Right renal pelvis (tissue), 4 donors: ENCODE results near the gene THAP10. TPM values are rescaled to one million over a fixed set of nuclear protein-coding genes. Genes with fewer than 3 reads are reported as not detected.

Source experiments
- DNase-seq, 4 donors: peaks; one replicate each; pipeline ENCODE4 v3.0.0-alpha.2; 2013; ENCODE audit warnings: low read depth in 4 of 4, low spot score in 3 of 4, missing footprints in 1 of 4
- polyA plus RNA-seq, 4 donors: library from polyadenylated mRNA; unstranded; fragments of 120-200 nt; gene quantifications; one replicate each; pipeline ENCODE4 v1.2.1, GENCODE V29; 2013; ENCODE audit not compliant: insufficient read length in 4 of 4

THAP10 gene
- polyA plus RNA-seq, 4 donors, result 8.1 to 11.3 (median 10.7) TPM

GRCh38 chr15:70855764-70856163, 36.5 kb downstream of the THAP10 start:
- DNase-seq, result no peak

GRCh38 chr15:70854666-70854976, 37.6 kb downstream of the THAP10 start:
- DNase-seq, result no peak

GRCh38 chr15:70853973-70854665, 38.1 kb downstream of the THAP10 start, which contains the start of gene LARP6:
LARP6 (minus strand) TSS chr15:70854157; CDS start chr15:70854088, 69 bp downstream.
- DNase-seq, result peak in 3 of 4 donors; percentile 36 to 48 (median 43)

GRCh38 chr15:70853318-70853972, 38.8 kb downstream of the THAP10 start:
- peak in 2 of 4 donors; percentile 32 to 38 for DNase-seq

- no peak for DNase-seq
Measured at GRCh38 chr15:70852501-70853317, 39.5 kb downstream of the THAP10 start.

- no peak for DNase-seq
Measured at GRCh38 chr15:70851889-70852288, 40.3 kb downstream of the THAP10 start.

GRCh38 chr15:70845602-70846360, 46.5 kb downstream of the THAP10 start:
- no peak for DNase-seq

GRCh38 chr15:70837476-70837875, 54.8 kb downstream of the THAP10 start:
- DNase-seq, result no peak

GRCh38 chr15:70835841-70836240, 56.4 kb downstream of the THAP10 start:
- DNase-seq, result no peak

- no peak for DNase-seq
Measured at GRCh38 chr15:70835415-70835814, 56.8 kb downstream of the THAP10 start.

GRCh38 chr15:70834999-70835398, 57.2 kb downstream of the THAP10 start:
- DNase-seq, result no peak

GRCh38 chr15:70833861-70834765, 58.1 kb downstream of the THAP10 start:
- no peak for DNase-seq

GRCh38 chr15:70833422-70833821, 58.8 kb downstream of the THAP10 start:
- DNase-seq, result no peak

- no peak for DNase-seq
Measured at GRCh38 chr15:70832176-70832575, 60.1 kb downstream of the THAP10 start.

Other genes with a start within 250 kb of the THAP10 start
- gene UACA, start 128.9 kb downstream of the THAP10 start, polyA plus RNA-seq, result 100 to 1,000 TPM in 1 of 4 donors, 10 to 100 TPM in 3; 87.0 to 106 (median 96.9) TPM
- gene LARP6, start 38.3 kb downstream of the THAP10 start, polyA plus RNA-seq, result 10 to 100 TPM; 15.1 to 18.8 (median 17.3) TPM
- gene LRRC49, start 393 bp upstream of the THAP10 start, polyA plus RNA-seq, result 10 to 100 TPM; 16.4 to 21.0 (median 19.0) TPM
- 10 to 100 TPM; 32.7 to 45.9 (median 35.6) TPM for gene THSD4, start 223.0 kb upstream of the THAP10 start, polyA plus RNA-seq